HL-60/S4 treated with retinoic acid at 250 ng/mL for 4 days and 3 days (cell line): ENCODE measurements around the gene PARVA.

ENCODE experiments used
- in situ Hi-C: fragments of 300-500 bp; cut with MboI; formaldehyde crosslinking; loops from 2 replicates; pipeline ENCODE4 v1.7.0; 2022; ENCODE audit warnings: low sequenced_read_pairs

PARVA gene

GRCh38 chr11:12375720-12376119, 1.7 kb upstream of the PARVA start:
- in situ Hi-C loops, result no loop called here

DNA sequence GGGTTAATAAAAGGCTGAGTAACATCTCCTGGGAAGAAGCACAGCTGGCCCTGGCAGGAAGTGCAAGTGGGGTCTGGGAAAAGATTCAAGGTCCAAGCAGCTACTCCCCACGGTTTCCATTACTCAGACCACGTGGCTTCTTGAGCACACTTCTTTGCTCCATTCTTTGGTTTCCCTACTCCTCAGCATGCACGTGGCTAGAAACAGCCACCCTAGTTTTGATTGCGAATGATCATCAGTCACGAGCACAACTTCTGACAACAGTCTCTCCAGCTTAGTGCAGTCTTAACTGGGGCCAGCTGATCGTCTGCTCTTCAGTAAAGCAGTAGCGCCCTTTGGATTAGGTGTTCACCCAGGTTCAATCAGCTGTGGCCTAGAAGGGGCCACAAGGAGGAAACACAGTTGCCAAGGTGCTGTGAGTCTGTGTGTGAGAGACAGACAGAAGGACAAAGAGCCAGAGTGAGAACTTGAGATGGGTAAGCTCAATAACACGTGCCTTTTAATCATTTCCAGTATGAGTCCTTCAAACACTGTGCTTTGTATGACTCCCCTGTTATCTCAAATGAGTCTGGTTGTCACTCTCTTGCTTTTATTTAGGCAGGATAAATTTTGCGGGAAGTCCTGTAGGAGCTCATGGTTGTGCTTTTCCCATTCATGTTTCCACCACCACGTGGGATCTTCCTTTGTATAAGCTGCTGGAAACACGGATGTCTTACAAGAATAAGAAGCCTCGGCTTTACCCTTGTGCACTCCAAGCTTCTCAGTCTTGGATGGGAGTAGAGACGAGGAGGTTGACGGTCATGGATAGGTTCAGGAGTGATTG, 901 bp upstream of the PARVA start:
- in situ Hi-C loops, result no loop called here

GRCh38 chr11:12377824-12378593, 638 bp downstream of the PARVA start:
- in situ Hi-C loops, result no loop called here

DNA sequence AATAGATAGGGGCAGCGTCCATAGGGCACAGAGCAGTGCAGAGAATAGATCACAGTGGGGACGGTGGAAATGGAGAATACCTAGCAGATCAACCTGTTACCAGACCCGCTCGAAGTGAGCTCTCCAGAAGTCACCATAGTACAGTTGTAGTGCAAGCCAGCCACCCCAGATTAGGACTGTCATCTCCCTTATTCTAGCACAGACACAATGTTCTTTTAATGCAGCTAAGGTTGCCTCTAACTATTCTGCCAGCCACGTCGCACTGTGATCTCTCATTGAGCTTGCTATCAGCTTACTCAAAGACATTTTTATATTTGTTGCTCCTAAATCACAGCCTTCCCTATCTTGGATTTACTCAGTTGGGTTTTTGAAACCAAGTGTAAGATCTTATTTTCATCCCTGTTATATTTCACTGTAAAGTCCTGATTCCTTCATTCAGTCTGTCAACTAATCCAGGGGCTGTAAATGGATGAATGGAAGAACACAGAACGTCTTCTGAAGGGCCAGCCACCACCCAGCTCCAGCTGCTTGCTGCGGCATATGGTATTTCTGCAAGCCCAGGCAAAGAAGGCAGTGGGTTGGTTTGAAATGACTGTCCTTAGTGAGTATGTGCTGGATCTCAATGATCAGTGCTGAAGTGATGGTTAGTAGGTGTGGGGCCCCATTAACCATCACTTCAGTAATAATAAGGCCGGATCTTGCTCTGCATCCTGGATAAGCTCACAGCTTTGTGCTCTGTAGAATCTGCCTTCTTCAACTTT, 3.4 kb downstream of the PARVA start:
- in situ Hi-C loops, result no loop called here

DNA sequence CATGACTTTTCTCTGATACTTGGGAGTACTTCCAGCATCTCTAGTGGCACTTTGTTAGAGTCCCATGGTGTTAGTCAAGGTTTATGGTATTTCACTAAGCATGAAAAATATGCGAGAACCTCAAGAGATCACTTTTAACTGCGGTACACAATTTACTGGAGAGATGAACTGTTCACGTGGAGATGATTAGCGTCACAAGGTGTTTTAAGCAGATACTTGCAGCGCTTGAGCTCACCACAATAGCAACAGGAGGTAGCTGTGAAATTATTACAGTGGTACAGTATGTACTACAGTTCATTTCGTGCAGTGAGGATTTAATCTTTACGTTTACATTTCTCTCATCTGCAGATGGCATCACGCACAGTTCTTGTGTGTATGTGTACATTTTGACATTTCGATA, 4.5 kb downstream of the PARVA start:
- in situ Hi-C loops, result no loop called here

DNA sequence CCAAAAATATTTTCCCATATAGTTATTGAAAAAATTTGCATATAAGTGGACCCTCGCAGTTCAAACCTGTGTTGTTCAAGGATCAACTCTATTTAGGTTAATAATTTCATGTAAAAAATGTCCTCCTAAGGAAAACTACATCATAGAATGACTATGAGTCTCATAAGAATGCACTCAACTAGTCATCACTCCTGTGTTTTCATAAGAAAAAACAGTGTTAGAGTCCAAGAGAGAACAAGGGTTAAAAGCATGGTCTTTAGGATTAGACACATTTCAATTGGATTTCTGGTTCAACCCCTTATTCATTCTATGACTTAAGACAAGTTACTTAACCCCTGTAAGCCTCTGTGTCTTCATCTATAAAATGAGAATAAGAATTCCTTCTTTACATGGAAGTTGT, 5.1 kb downstream of the PARVA start:
- in situ Hi-C loops, result no loop called here

GRCh38 chr11:12386309-12386708, 8.9 kb downstream of the PARVA start:
- in situ Hi-C loops, result no loop called here

- in situ Hi-C loops, result no loop called here
These were observed 9.4 kb downstream of the PARVA start for GRCh38 chr11:12386745-12387144.

DNA sequence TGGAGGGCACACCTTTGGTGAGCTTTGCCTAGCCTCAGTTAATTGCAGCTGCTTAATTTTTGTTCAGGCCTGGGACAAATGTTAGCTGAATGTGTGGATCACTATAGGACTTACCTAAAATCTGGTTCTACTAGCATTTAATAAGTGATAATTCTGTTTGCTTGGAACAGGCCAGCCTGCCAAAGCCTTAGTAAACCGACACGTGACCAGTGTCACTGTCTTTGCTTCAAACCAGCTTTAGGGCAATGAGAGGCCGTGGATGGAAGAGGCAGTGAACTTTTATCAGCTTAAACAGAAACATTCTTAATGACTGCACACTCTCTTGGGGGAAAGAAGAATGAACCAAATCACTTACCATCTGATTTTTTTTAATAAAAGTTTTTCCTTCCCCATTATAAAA, 10.8 kb downstream of the PARVA start:
- in situ Hi-C loops, result no loop called here

GRCh38 chr11:12388939-12389670, 11.7 kb downstream of the PARVA start:
- in situ Hi-C loops, result no loop called here

- in situ Hi-C loops, result no loop called here
These were observed 12.6 kb downstream of the PARVA start for GRCh38 chr11:12389676-12390657.

DNA sequence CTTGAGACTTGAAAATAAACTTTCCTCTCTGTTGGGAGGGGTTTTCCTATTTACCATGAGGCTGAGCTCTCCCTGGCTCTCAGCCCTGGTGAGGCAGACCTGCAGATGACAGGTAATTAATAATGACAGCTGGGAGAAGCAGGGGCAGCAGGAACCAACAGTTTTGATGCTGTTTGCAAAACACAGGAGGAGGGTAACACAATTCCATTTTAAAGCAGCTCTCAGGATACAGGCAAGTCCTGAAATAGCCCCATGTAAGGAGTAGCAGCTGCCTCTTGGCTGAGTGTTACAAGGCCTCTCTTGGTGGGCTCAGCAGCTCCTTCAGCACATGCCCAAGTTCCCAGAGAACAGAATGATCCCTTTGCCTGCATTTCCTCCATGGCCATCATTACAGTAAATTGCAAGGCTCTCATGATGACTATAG, 13.3 kb downstream of the PARVA start:
- in situ Hi-C loops, result no loop called here

- in situ Hi-C loops, result no loop called here
These were observed 15.3 kb downstream of the PARVA start for GRCh38 chr11:12392672-12393071.

DNA sequence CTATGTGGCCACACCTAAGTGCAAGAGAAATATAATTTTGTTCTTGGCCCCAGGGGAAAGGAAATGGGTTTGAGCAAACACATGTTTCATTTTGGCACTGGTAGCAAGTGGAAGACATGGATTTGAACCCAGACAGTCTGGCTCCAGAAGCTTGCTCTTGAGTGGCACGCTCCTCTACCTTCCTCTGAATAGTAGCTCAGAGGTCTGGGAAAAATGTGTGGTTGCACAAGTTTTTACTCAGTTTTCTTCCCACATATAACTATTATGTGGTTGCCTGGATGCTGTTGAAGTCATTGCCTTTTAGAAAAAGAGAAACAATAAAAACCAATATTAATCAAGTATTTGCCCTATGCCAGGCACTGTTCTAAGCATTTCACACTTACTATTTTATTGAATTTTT, 16.3 kb downstream of the PARVA start:
- in situ Hi-C loops, result no loop called here

- in situ Hi-C loops, result no loop called here
These were observed 17.2 kb downstream of the PARVA start for GRCh38 chr11:12394601-12395000.

GRCh38 chr11:12395333-12395732, 18.0 kb downstream of the PARVA start:
- in situ Hi-C loops, result no loop called here

- in situ Hi-C loops, result no loop called here
These were observed 20.6 kb downstream of the PARVA start for GRCh38 chr11:12397931-12398334.

DNA sequence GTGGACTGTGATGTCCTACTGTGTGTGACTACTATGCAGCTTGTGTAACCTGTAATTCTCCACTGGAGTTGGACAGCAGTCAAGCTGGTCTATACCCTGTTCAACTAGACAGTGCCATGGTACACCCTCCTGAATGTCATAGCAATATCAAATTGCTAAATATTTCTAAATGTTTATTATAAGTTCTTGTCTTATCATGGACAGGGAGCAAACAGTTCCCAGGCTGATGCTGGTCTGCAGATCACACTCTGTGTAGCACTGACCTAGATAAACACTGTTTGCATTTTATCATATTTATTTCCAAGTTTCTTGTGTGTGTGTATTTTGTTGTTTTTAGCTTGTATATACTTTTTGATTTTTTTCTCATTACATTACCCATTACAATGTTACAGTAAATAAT, 22.0 kb downstream of the PARVA start:
- in situ Hi-C loops, result no loop called here

- in situ Hi-C loops, result no loop called here
These were observed 24.7 kb downstream of the PARVA start for GRCh38 chr11:12402025-12402424.

DNA sequence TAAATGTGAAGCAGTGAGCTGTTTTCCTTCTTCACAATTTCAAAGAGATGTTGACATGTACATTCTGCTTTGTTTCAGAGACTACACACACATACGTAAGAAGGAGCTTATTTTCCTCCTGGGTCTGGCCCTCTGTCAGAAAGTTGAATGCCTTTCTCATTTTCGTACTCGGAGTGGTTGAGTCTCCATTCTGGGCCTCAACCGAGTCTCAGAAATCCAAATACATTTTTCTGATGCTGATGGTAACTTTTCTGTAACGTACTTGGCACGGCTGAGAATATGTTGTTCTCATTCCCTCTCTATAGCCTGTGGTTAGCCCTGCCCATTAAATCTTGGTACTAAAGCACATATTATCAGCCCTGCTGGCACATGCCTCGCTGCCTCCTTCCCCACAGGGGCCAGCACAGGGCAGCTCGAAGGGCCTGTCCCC, 25.3 kb downstream of the PARVA start:
- in situ Hi-C loops, result no loop called here
